NCI-H2029 (cell line): ENCODE measurements around the gene TULP3.
"Not testable (repeated sequence)": the region's sequence is repeated elsewhere in the genome, so short reads cannot be mapped to it uniquely, and the experiment has no call there.

Experiments
- DNase-seq: peaks from one replicate; lab custom pipeline; 2025; lab: John Stamatoyannopoulos, UW

The TULP3 gene, protein sequence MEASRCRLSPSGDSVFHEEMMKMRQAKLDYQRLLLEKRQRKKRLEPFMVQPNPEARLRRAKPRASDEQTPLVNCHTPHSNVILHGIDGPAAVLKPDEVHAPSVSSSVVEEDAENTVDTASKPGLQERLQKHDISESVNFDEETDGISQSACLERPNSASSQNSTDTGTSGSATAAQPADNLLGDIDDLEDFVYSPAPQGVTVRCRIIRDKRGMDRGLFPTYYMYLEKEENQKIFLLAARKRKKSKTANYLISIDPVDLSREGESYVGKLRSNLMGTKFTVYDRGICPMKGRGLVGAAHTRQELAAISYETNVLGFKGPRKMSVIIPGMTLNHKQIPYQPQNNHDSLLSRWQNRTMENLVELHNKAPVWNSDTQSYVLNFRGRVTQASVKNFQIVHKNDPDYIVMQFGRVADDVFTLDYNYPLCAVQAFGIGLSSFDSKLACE

DNA sequence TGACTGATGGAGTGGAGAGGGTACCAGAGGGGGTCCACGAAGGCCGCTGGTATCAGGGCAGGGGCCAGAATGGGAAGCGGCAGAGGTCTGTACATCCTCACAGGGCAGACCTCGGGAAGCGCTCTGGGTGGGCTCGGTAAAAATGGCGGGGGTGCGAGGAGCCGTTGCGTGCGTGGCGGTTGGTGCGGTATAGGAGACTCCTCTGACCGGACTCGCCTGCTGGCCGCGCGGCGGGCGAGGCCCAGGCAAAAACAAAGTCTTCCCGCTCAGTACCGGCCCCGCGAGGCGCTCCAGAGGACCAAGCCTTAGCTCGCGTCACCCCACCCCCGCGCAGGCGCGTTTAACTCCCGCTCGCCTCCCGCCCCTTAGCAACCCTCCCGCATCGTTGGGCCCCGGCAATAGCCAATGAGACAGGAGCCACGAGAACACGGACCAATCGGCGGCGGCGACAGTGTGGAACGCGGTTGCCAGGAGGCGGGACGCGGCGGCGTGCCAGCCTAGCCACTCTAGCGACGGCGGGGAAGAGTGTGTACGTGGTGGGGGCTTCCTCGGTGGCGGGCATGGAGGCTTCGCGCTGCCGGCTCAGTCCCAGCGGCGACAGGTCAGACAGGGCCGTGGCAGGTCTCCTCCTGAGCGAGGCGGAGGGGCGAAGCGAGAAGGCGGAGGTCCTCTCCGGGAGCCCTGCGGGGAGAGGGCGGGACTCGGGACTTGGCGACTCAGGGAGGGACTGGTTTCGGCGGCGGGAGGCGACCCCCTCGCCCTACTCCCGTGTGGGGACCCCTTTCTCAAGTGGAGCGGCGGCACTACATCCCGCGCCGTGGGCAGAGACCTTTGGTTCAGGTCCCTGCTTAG, at the start of gene TULP3:
Gene TULP3 (plus strand): TSS at position 504 of the 852 bp plus-strand sequence. CDS start 57 bp downstream, at position 561.
- DNase-seq = peak; percentile 98

DNA sequence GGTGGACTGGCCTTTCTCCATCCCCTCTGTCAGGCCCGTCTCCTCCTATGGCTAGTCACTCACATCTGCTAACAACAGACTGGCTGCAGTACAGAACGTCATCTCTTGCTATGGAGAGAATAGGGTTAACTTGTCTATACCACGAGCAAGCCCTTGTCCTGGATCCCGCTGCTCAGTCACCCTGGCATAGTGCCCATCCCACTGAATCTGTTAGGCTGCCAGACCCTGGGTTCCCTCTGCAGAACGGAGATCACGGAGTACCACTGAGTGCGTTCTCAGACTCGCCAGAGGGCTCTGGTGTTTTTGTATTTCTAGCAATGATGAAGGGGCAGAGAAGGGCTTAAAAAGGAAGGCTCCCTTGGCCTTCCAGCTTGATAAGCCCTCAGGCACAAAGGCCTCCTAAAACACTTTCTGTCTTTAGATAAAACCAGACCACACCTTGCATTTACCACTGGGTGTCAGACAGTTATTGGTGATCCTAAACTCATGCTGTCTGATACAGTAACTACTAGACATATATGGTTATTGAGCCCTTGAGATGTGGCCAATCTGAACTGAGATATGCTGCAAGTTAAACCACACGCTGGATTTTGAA, 49.5 kb upstream of the TULP3 start:
- DNase-seq = no peak

DNA sequence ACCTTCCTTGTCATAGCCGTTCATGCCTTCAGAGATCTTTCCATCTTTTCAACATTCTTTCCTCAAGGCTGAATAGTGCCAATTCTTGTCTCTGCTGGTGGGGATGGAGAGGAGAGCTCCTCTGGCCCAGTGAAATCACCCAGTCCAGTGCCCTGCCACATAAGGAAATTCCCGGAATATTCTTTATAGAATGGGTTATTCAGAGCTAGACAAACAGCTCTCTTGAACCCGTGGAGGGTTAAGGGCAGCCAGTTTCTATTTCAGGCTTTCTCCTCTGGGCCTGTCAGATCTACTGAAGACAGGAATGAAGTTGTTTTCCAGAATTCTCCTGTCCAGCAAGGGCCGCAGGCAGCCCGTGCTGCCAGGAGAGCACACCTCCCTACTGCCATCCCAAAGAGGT, 47.7 kb upstream of the TULP3 start:
- DNase-seq = no peak

DNA sequence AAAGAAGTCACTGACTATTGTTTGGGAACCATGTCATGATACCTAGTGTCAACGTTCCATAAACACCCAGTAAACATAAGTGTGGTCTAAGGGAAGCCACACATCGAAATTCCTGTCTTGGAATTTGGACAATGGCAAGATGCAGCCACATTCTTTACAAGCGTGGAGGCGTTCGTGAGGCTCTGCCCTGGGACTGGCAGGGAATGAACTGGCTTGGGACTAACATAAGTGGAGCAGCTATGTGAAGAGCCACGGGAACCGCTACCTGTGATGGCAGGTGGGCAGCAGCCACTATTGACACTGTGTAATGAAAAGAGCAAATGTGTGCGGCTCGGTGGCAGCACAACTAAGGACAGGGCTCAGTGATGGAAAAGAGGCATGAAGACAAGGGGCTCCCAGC, 45.9 kb upstream of the TULP3 start:
- no peak for DNase-seq

DNA sequence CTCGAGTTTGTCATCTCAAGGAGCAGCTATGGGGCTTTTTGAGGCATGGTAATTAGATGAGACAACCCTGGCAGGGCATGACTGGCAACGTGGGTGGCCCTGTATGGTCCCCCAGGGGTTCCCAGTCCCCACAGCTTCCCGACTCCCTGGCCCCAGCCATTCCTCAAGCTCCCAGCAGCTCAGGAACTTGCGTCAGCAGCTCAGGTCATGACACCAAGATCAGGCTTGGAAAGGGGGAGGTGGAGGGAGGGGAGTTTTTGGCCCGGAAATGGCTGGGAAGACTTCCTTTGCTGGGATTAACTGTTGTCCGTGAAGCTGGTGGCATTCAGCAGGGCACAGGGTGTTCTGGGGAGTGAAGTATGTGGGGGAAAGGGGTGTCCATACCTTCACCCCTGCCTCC, 45.4 kb upstream of the TULP3 start:
- DNase-seq = no peak

DNA sequence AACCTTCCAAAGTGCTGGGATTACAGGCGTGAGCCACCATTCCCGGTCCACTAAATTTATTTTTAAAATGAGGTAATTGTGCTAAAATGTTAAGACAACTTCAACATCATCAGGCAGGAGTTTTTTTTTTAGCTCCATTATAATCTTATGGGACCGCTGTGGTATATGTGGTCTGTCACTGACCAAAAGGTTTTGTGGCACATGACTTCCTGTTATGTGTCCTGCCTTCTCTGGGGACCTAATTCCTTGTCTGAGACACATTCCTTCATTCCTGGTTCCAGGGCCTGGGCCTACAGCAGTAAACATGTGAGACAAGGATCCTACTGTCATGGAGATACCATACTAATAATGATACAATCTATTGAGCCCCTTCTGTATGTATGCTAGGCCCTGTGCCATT, 38.8 kb upstream of the TULP3 start:
- DNase-seq = no peak

DNA sequence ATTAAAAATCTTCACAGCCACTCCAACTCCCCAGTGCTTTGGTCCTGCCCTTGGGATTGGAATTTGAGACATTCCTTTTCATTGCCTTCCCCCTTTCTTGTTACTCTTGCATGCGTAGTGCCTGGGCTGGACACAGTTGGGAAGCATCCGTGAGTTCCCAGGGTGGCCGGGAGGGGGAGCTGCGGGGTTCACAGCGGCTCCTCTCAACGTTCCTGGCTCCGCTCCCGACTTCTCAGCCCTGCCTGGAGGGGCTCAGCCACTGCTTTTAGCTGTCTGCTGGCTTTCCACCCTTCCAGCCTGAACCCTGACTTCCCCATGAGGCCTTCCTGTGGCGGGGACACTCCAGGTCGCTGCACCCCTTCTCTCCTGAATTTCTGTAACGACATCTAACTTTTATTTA, 37.1 kb upstream of the TULP3 start:
- DNase-seq = peak; percentile 46

DNA sequence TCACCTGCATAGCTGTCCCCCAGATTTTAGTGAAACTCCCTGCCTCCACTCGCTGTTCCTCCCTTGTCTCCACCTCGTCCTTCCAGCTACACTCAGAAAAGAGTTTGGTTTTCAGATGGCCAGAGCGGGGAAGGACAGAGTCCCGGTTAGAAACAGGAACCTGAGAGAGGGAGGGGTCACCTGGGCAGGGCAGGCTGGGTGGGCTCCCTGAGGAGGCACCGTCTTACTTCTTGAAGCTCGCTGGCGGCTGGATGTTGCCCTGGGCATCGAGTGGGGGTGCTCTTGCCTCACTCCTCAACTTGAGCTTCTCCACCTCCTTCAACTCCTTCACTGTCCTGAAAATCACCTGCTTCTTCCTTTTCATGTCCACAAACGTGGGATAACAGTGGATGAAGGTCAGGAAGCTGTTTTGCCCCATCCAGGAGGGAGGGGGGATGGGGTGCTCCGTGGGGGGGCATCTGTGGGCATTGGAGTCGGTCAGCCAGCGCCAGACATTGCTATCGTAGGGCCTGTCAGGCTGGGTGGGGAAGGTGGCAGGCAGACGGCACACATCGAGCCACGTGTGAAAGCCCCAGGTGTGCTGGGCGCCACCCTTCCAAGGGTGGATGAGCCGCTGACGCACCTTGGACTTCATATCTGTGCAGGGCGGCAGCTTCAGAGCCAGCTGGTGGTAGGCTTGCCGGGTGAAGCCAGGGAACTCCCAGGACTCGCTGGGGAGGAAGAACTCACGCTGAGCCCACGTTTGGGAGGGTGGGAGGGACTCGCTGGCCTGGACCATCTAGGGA, 35.8 kb upstream of the TULP3 start:
- no peak for DNase-seq

DNA sequence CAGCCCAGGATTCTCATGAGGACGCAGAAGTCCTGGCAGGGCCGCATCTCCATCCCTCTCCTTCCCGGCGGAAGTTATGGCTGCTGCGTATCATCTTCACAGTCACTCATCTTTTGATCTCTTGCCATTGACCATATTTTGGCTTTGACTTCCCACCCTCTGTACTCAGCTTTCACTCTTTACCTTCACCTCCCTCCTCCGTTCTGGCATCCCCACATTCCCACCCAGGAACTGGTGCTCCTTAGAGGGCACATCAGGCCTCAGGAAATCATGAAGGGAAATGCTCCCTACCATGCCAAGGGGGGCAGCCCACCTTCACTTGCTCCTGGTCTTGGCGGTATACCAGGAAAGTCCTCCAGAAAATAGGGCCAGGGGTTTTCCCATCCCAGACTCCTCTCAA, 35.1 kb upstream of the TULP3 start:
- DNase-seq = no peak

DNA sequence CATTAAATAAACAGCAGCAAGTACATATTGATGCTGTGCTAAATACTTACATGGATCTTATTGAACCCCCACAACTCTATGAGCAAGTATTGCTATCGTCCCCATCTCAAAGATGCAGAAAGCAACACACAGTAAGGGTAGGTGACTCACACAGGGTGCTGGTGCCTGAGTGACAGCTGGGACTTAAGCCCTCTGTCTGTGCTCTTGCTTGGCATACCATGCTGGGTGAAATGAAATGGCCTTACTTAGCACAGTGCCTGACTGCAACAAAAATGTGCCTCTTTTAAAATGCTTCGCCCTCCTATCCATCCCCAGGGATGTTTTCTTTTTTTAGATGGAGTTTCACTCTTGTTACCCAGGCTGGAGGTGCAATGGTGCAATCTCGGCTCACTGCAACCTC, 34.6 kb upstream of the TULP3 start:
- DNase-seq = no peak

DNA sequence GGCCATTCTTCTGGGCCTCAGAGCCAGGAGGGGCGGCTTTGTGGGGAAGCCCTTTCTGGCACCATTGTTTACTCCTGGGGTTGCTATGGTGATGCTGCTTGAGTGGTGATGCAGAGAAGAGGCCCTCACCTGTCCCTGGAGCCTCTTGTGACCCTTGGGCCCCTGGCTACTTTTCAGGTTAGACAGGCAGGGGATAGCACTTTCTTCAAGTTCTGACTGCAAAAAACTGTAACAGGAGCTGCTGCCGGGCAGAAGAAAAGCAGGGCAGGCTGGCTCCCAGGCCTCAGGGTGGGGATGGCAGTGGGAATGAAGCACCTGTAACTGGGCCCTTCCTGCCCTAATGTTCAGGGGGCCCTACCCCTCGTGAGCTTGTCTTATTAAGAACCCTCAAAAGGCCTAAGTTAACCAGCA, 33.7 kb upstream of the TULP3 start, which contains the start of gene TEX52:
Gene TEX52 (minus strand): TSS at position 19 of the 411 bp plus-strand sequence. CDS start 13 bp downstream, at position 6.
- peak; percentile 53 for DNase-seq

DNA sequence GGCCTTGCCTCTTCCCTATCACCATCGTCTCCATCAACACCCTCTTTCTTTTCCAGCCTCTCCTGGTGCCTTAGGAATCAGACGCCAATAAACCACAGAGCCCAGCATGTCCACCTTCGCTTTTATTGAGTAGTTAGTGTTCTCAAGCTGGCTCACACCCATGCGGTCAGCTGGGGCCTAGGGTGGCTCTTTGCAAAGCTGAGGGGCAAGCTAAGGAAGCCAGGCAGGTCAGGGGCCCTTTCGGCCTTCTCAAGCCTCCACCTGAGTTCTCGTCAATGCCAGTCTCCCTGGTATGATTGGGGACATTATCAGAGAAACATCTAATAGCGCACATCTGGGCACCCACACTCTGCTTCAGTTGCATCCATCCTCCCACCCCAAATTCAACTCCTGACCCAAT, 33.1 kb upstream of the TULP3 start:
- DNase-seq = no peak

DNA sequence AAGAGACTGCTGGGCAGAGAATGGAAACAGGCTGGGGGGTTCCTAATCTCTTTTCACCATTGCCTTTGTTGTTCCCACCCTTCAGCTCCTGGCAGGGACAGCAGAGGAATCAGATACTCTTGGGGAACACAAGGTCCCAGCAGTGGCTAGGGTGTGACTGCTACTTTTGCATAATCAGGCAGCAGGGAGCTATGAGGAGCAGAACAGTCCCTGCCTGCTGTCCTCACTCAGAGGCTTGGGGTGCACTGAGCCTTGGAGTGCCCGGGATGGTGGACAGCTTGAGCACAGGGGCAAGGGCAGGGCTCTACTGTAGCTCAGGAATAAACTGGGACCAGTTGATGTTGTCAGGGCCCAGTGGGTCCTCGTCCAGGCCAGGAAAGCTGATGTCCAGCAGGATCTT, 32.4 kb upstream of the TULP3 start:
- no peak for DNase-seq

DNA sequence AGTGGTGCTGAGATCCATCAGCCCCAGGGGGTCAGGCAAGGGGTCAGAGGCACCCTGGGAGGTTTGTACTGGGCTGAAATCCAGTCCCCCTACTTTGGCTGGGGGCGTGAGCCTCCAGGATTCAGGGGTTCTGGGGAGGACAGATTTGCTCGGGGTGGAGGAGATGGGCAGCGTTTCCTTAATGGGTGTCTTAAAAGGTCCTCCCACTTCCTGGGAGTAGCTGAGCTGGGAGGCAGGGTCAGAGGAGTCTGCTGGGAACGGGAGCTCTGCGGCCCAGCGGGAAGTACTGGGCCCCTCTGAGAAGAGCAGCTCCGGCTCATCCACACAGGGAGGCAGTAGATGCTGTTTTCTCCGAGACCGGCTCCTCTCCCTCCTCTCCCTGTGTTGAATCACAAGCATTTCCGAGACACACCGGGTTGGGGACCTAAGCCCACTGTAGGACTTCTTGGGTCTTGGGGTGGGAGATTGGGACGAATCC, 31.7 kb upstream of the TULP3 start:
- DNase-seq = no peak

DNA sequence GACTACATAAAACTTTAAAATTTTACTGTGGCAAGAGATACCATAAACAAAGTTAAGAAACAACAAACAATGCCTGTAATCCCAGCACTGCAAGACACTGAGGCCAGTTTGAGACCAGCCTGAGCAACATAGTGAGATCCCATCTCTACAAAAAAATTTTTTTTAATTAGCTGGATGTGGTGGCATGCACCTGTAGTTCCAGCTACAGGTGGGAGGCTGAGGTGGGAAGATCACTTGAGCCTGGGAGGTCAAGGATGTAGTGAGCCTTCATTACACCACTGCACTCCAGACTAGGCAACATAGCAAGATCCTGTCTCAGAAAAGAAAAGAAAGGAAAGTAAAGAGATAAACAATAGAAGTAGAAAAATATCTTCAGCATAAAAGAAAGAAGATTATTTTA, 30.5 kb upstream of the TULP3 start:
- no peak for DNase-seq

DNA sequence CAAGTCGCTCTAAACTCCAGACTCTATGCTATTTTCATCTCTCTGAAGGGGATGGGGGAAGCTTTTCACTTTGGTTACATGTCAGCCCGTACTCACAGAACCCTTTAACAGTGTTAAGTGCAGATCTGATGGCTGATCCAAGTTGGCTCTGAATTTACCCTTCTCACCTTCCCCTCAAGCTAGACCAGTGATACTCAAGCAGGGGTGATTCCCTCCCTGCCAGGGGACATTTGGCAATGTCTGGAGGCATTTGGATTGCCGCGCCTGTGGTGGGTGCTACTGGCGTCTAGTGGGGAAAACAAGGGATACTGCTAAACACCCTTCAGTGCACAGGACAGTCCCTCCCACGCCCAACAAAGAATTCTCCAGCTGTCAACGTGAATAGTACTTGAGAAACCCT, 27.8 kb upstream of the TULP3 start:
- DNase-seq = no peak

DNA sequence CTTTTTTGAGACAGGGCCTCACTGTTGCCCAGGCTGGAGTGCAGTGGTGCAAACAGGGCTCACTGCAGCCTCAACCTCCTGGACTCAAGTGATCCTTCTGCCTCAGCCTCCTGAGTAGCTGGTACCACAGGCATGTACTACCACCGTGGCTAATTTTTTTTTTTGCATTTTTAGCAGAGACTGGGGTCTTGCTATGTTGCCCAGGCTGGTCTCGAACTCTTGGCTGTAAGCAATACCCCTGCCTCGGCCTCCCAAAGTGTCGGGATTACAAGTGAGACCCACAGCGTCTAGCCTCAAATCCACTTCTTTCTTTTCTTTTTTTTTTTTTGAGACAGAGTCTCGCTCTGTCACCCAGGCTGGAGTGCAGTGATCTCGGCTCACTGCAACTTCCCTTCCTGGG, 27.3 kb upstream of the TULP3 start:
- not testable (repeated sequence) for DNase-seq

DNA sequence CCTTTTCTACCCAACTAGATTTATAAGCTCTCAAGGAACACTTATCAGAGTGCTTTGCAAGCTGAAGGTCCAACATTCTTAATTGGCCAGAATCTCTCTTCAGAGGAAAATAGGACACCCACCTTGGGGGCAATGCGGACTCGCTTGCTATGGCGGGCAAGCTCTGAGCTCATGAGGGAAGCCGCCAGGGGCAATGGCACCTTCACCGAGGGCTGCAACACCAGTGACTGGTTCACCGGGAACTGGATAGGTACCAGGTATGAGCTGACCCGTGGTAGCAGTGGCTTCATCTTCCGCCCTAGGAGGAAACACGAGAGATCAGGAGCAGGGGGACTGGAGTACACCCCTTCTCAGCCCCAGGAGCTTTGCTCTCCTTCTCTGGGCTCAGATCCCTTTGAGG, 26.5 kb upstream of the TULP3 start:
- no peak for DNase-seq

DNA sequence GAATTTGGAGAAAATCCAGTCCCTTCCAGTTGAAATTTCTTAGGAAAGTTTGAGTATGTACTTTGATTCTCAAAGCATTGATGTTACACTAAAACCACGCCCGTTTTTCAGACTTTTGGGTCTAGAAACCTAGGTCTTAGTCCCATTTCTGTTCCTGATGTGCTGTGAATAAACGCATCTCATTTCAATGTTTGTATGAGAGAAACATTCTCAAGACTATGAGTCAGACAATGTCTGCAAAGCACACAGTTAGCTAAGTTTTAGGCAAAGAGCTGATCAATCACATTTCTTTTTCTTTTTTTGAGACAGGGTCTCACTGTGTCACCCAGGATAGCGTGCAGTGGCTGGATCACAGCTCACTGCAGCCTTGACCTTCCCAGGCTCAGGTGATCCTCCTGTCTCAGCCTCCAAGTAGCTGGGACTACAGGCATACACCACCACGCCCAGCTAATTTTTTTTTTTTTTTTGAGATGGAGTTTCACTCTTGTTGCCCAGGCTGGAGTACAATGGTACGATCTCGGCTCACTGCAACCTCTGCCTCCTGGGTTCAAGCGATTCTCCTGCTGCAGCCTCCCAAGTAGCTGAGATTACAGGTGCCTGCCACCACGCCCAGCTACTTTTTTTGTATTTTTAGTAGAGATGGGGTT, 21.6 kb upstream of the TULP3 start:
- not testable (repeated sequence) for DNase-seq

DNA sequence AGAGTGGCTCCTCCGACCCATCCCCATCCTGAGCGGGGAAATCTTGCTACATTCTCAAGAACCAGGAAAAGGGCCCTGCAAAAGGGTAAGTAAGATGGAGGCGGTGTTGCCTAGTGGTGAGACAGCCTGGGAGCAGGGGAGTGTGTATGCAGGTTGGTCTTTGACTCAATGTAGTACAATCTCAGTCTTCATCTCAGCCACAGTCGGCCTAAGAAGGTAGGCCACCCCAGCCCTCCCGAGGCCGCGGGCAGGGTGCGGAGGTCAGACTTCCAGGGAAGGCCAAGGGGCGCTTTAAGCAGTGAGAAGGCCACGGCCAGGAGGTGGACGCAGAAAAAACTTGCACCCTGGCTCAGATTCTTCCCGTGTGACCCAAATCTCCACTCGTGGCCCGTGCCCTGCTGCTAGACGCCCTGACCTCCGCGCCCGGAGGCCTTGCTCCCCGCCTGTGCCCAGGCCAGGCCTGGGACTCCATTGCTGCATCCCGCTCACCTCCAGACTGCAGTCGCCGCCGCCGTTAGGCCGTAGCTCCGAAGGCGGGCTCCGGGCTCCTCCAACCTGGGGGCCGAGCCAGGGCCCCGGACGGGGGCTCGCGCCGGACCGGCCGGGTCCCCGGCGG, 14.2 kb upstream of the TULP3 start:
- DNase-seq = no peak
